OCI-M2 (cell line): ENCODE results near the gene NR1I3.

Experiments
- DNase-seq: peaks from one replicate; lab custom pipeline; 2025; ENCODE audit not compliant: unreplicated experiment; lab: John Stamatoyannopoulos, UW

The NR1I3 gene

GRCh38 chr1:161196521-161197451, 41.2 kb downstream of the NR1I3 start:
- DNase-seq, result no peak

- no peak for DNase-seq
Observed at GRCh38 chr1:161196111-161196510, 41.9 kb downstream of the NR1I3 start.

- no peak for DNase-seq
Observed at GRCh38 chr1:161195171-161195570, 42.8 kb downstream of the NR1I3 start.

GRCh38 chr1:161193561-161194235, 44.3 kb downstream of the NR1I3 start:
- DNase-seq, result no peak

GRCh38 chr1:161192476-161193465, 45.2 kb downstream of the NR1I3 start:
- DNase-seq, result no peak

GRCh38 chr1:161191971-161192370, 46.0 kb downstream of the NR1I3 start:
- no peak for DNase-seq

- no peak for DNase-seq
Observed at GRCh38 chr1:161190962-161191521, 47.0 kb downstream of the NR1I3 start.

- DNase-seq, result no peak
Observed at GRCh38 chr1:161189036-161189435, 49.0 kb downstream of the NR1I3 start.

GRCh38 chr1:161188381-161188780, 49.6 kb downstream of the NR1I3 start:
- DNase-seq, result no peak

GRCh38 chr1:161187311-161187710, 50.7 kb downstream of the NR1I3 start:
- DNase-seq, result no peak

GRCh38 chr1:161185732-161186311, 52.2 kb downstream of the NR1I3 start:
- no peak for DNase-seq

GRCh38 chr1:161185282-161185682, 52.7 kb downstream of the NR1I3 start:
- no peak for DNase-seq

GRCh38 chr1:161182214-161182613, 55.8 kb downstream of the NR1I3 start:
- DNase-seq, result no peak

GRCh38 chr1:161180639-161181038, 57.4 kb downstream of the NR1I3 start:
- no peak for DNase-seq

- DNase-seq, result no peak
Observed at GRCh38 chr1:161179698-161180097, 58.3 kb downstream of the NR1I3 start.
